ENCODE data around the gene OVOL3.
"Not testable (repeated sequence)": the region's sequence is repeated elsewhere in the genome, so short reads cannot be mapped to it uniquely, and the experiment has no call there.

Gene OVOL3

DNA sequence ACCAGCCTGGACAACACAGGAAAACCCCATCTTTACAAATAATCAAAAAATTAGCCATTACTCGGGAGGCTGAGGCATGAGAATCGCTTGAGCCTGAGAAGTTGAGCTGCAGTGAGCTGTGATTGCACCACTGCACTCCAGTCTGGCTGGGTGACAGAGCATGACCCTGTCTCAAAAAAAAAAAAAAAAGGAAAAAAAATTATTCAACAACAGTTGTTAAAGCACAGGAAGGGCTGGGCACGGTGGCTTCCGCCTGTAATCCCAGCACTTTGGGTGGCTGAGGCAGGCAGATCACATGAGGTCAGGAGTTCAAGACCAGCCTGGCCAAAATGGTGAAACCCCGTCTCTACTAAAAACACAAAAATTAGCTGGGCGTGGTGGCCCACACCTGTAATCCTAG, 20.3 kb downstream of the OVOL3 start:
- not testable (repeated sequence) for H3K9me3 ChIP-seq (ENCODE audit: control insufficient read depth in 2 of 2, low read length in 2 of 2); H3K9ac ChIP-seq (ENCODE audit: low read length in 2 of 2); H3K27me3 ChIP-seq (ENCODE audit: control insufficient read depth in 1 of 2, insufficient read depth in 2 of 2, low read length in 2 of 2); H3K36me3 ChIP-seq (ENCODE audit: control insufficient read depth in 2 of 2, insufficient read depth in 2 of 2, low read length in 2 of 2); H3K4me3 ChIP-seq (ENCODE audit: low read length in 2 of 2); H3K27ac ChIP-seq (ENCODE audit: low read length)
- peaks cover 19% of the 10 kb centered on the region for H3K4me1 ChIP-seq (ENCODE audit: control insufficient read depth, insufficient read depth, low read length)

DNA sequence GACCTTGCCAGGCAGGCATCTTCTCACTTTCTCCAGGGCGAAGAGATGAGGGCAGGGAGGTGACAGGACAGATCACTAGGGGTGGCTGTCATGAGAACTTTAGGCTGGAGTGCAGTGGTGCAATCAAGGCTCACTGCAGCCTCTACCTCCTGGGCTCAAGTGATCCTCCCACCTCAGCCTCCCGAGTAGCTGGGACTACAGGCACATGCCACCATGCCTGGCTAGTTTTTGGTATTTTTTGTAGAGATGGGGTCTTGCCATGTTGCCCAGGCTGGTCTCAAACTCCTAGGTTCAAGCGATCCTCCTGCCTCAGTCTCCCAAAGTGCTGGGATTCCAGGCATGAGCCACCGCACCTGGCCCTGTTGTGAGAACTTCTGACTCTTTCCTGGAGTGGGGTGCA, 23.9 kb downstream of the OVOL3 start:
- H3K27ac ChIP-seq (ENCODE audit: low read length); H3K27me3 ChIP-seq (ENCODE audit: control insufficient read depth in 1 of 2, insufficient read depth in 2 of 2, low read length in 2 of 2); H3K4me3 ChIP-seq (ENCODE audit: low read length in 2 of 2); H3K9me3 ChIP-seq (ENCODE audit: control insufficient read depth in 2 of 2, low read length in 2 of 2); H3K9ac ChIP-seq (ENCODE audit: low read length in 2 of 2); H3K36me3 ChIP-seq (ENCODE audit: control insufficient read depth in 2 of 2, insufficient read depth in 2 of 2, low read length in 2 of 2): not testable (repeated sequence)
- H3K4me1 ChIP-seq (ENCODE audit: control insufficient read depth, insufficient read depth, low read length) = peaks cover 15% of the 10 kb centered on the region

- H3K9ac ChIP-seq (ENCODE audit: low read length in 2 of 2) = no peak overlapping the region
- peak overlapping the region; percentile 41 for H3K27ac ChIP-seq (ENCODE audit: low read length)
Observed at GRCh38 chr19:36136964-36137686, 26.2 kb downstream of the OVOL3 start.

DNA sequence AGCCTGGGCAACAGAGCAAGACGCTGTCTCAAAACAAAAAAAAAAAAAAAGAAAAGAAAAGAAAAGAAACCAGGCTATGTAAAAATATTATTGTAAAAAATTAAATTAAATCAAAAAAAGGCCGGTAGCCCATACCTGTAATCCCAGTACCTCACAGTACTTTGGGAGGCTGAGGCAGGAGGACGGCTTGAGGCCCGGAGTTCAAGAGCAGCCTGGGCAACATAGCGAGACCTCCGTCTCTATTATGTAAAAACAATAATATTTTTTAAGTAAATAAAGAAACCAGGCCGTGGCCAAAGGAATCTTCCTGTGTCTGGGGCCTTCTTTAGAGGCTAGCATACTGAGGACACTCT, 28.2 kb downstream of the OVOL3 start:
- no peaks in the 10 kb centered on the region for H3K9me3 ChIP-seq (ENCODE audit: control insufficient read depth in 2 of 2, low read length in 2 of 2)
- H3K4me1 ChIP-seq (ENCODE audit: control insufficient read depth, insufficient read depth, low read length) = peaks cover 22% of the 10 kb centered on the region
- H3K27me3 ChIP-seq (ENCODE audit: control insufficient read depth in 1 of 2, insufficient read depth in 2 of 2, low read length in 2 of 2) = no peaks in the 10 kb centered on the region
- peak overlapping the region; percentile 96 to 98 for H3K4me3 ChIP-seq (ENCODE audit: low read length in 2 of 2)
- peak overlapping the region; percentile 95 to 100 for H3K9ac ChIP-seq (ENCODE audit: low read length in 2 of 2)
- peak overlapping the region; percentile 99 for H3K27ac ChIP-seq (ENCODE audit: low read length)
- H3K36me3 ChIP-seq (ENCODE audit: control insufficient read depth in 2 of 2, insufficient read depth in 2 of 2, low read length in 2 of 2) = peaks cover 7 to 8% of the 10 kb centered on the region in 2 donors

More at GRCh38 chr19:36136964-36137686, 26.2 kb downstream of the OVOL3 start:
- Histone ChIP-seq H3K4me1 (ENCODE audit: control insufficient read depth, insufficient read depth, low read length) (peaks cover 22% of the 10 kb centered on the region), H3K27me3 (ENCODE audit: control insufficient read depth in 1 of 2, insufficient read depth in 2 of 2, low read length in 2 of 2) (no peaks in the 10 kb centered on the region), H3K36me3 (ENCODE audit: control insufficient read depth in 2 of 2, insufficient read depth in 2 of 2, low read length in 2 of 2) (no peaks in the 10 kb centered on the region), H3K4me3 (ENCODE audit: low read length in 2 of 2) (peak overlapping the region in 1 of 2 donors; percentile 22), H3K9me3 (ENCODE audit: control insufficient read depth in 2 of 2, low read length in 2 of 2) (no peaks in the 10 kb centered on the region)

- Histone ChIP-seq H3K27me3 (ENCODE audit: control insufficient read depth in 1 of 2, insufficient read depth in 2 of 2, low read length in 2 of 2) (no peaks in the 10 kb centered on the region), H3K9me3 (ENCODE audit: control insufficient read depth in 2 of 2, low read length in 2 of 2) (no peaks in the 10 kb centered on the region), H3K4me1 (ENCODE audit: control insufficient read depth, insufficient read depth, low read length) (peaks cover 22% of the 10 kb centered on the region), H3K27ac (ENCODE audit: low read length) (peak within 1 kb of the TSS; percentile 99), H3K9ac (ENCODE audit: low read length in 2 of 2) (peak within 1 kb of the TSS; percentile 99 to 100), H3K36me3 (ENCODE audit: control insufficient read depth in 2 of 2, insufficient read depth in 2 of 2, low read length in 2 of 2) (peaks cover 9 to 12% of the 10 kb centered on the region in 2 donors), H3K4me3 (ENCODE audit: low read length in 2 of 2) (peak within 1 kb of the TSS; percentile 96 to 98)
Observed at GRCh38 chr19:36139473-36140303, 28.7 kb downstream of the OVOL3 start, which contains the start of gene CAPNS1. CAPNS1 (plus strand) TSS chr19:36140066; CDS start chr19:36141012, 946 bp downstream.

- peak overlapping the region; percentile 99 to 100 for H3K9ac ChIP-seq (ENCODE audit: low read length in 2 of 2)
- no peaks in the 10 kb centered on the region for H3K27me3 ChIP-seq (ENCODE audit: control insufficient read depth in 1 of 2, insufficient read depth in 2 of 2, low read length in 2 of 2)
- H3K9me3 ChIP-seq (ENCODE audit: control insufficient read depth in 2 of 2, low read length in 2 of 2) = no peaks in the 10 kb centered on the region
- peaks cover 12 to 14% of the 10 kb centered on the region in 2 donors for H3K36me3 ChIP-seq (ENCODE audit: control insufficient read depth in 2 of 2, insufficient read depth in 2 of 2, low read length in 2 of 2)
- H3K4me1 ChIP-seq (ENCODE audit: control insufficient read depth, insufficient read depth, low read length) = peaks cover 22% of the 10 kb centered on the region
- peak overlapping the region; percentile 96 to 98 for H3K4me3 ChIP-seq (ENCODE audit: low read length in 2 of 2)
- H3K27ac ChIP-seq (ENCODE audit: low read length) = peak overlapping the region; percentile 99
Observed at GRCh38 chr19:36140304-36141038, 29.5 kb downstream of the OVOL3 start.

DNA sequence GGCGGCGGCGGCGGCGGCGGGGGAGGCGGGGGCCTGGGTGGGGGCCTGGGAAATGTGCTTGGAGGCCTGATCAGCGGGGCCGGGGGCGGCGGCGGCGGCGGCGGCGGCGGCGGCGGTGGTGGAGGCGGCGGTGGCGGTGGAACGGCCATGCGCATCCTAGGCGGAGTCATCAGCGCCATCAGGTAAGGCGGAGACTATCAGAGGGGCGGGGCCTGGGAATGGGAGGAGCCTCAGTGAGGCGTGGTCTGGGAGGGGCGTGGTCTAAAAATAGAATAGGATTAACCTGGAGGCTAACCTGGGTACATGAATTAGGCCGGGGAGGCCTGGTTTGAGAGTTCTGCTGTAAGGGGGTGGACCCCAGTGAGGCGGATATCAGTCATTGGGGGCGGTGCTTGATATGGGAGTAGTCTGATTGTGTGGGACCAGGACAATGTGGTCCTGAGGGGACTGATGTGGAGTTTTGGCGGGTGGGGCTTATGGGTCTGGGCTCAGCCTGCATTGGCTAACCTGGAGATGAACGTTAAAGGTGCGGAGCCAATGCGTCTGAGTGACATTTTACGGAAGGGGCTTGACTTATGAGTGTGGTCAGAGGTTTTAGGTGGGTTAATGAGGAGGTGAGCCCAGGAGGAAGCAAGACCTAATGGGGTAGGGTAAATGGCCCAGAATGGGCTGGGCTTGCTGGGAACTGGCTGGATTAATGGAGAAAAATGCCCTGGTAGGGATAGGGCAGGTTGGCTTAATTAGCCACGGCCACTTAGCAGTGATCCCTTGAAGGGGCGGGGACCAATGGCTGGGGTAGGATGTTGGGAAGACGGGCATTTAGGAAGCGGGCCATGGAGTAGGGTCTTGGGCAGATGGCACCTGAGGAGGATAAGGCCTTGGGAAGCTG, 30.3 kb downstream of the OVOL3 start:
- no peaks in the 10 kb centered on the region for H3K9me3 ChIP-seq (ENCODE audit: control insufficient read depth in 2 of 2, low read length in 2 of 2)
- H3K9ac ChIP-seq (ENCODE audit: low read length in 2 of 2) = peak overlapping the region; percentile 5 to 100
- peaks cover 21 to 22% of the 10 kb centered on the region in 2 donors for H3K36me3 ChIP-seq (ENCODE audit: control insufficient read depth in 2 of 2, insufficient read depth in 2 of 2, low read length in 2 of 2)
- peaks cover 20% of the 10 kb centered on the region for H3K4me1 ChIP-seq (ENCODE audit: control insufficient read depth, insufficient read depth, low read length)
- peak overlapping the region; percentile 47 to 98 for H3K4me3 ChIP-seq (ENCODE audit: low read length in 2 of 2)
- peak overlapping the region; percentile 99 for H3K27ac ChIP-seq (ENCODE audit: low read length)
- no peaks in the 10 kb centered on the region for H3K27me3 ChIP-seq (ENCODE audit: control insufficient read depth in 1 of 2, insufficient read depth in 2 of 2, low read length in 2 of 2)

DNA sequence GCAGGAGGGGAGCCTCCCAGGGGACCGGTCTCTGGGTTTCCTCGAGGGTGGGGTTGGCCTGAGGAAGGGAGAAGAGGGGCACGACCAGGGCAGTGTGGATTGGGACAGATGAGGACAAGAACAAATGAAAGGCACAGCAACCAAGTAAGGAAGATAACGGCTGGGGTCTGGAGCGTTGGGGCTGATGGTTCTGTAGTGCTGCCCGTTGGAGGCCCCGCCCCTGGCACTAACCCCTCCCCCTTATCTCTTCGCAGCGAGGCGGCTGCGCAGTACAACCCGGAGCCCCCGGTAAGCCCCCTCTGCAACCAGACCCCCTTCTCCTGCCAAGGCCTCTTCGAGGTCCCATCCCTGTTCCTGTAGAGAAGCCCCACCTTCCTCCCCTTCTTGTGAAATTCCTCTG, 31.1 kb downstream of the OVOL3 start:
- Histone ChIP-seq H3K9me3 (ENCODE audit: control insufficient read depth in 2 of 2, low read length in 2 of 2) (no peaks in the 10 kb centered on the region), H3K9ac (ENCODE audit: low read length in 2 of 2) (no peak overlapping the region), H3K4me1 (ENCODE audit: control insufficient read depth, insufficient read depth, low read length) (peaks cover 14% of the 10 kb centered on the region), H3K27me3 (ENCODE audit: control insufficient read depth in 1 of 2, insufficient read depth in 2 of 2, low read length in 2 of 2) (no peaks in the 10 kb centered on the region), H3K36me3 (ENCODE audit: control insufficient read depth in 2 of 2, insufficient read depth in 2 of 2, low read length in 2 of 2) (peaks cover 28 to 29% of the 10 kb centered on the region in 2 donors), H3K4me3 (ENCODE audit: low read length in 2 of 2) (no peak overlapping the region), H3K27ac (ENCODE audit: low read length) (peak overlapping the region; percentile 31)

DNA sequence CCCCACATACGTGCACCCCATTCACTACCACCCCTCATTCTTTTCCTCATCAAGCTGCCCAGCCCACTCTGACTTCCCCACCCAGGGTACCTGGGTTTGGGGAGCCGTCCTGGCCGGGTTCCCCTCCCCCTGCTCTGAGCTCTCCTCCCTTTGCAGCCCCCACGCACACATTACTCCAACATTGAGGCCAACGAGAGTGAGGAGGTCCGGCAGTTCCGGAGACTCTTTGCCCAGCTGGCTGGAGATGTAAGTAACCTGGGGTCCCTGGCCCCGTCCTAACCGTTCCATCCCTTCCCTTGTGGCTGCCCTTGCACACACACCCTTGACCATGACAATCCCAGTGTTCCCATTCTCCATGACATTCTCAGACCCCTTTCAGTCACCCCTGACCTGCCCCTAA, 31.6 kb downstream of the OVOL3 start:
- H3K4me1 ChIP-seq (ENCODE audit: control insufficient read depth, insufficient read depth, low read length) = peaks cover 13% of the 10 kb centered on the region
- no peaks in the 10 kb centered on the region for H3K9me3 ChIP-seq (ENCODE audit: control insufficient read depth in 2 of 2, low read length in 2 of 2)
- H3K9ac ChIP-seq (ENCODE audit: low read length in 2 of 2) = no peak overlapping the region
- peaks cover 30 to 32% of the 10 kb centered on the region in 2 donors for H3K36me3 ChIP-seq (ENCODE audit: control insufficient read depth in 2 of 2, insufficient read depth in 2 of 2, low read length in 2 of 2)
- H3K27ac ChIP-seq (ENCODE audit: low read length) = no peak overlapping the region
- no peak overlapping the region for H3K4me3 ChIP-seq (ENCODE audit: low read length in 2 of 2)
- no peaks in the 10 kb centered on the region for H3K27me3 ChIP-seq (ENCODE audit: control insufficient read depth in 1 of 2, insufficient read depth in 2 of 2, low read length in 2 of 2)

DNA sequence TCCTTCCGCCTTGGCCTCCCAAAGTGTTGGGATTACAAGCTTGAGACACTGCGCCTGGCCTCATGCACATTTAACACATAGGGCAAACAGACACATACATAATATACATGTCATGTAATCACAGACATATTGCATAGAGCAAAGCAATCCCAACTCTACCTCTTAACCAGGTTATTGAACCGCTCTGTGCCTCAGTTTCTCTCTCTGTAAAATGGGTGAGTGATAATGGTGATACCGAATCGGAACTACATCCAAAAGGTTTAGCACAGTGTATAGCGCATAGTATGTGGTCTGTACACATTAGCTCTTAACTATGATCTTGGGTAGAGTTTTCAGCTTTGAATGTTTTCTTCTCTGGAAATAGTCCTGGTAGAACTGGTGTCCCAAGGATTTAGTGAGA, 33.7 kb downstream of the OVOL3 start:
- peaks cover 38 to 45% of the 10 kb centered on the region in 2 donors for H3K36me3 ChIP-seq (ENCODE audit: control insufficient read depth in 2 of 2, insufficient read depth in 2 of 2, low read length in 2 of 2)
- H3K27ac ChIP-seq (ENCODE audit: low read length) = no peak overlapping the region
- H3K4me3 ChIP-seq (ENCODE audit: low read length in 2 of 2) = no peak overlapping the region
- no peaks in the 10 kb centered on the region for H3K9me3 ChIP-seq (ENCODE audit: control insufficient read depth in 2 of 2, low read length in 2 of 2)
- H3K4me1 ChIP-seq (ENCODE audit: control insufficient read depth, insufficient read depth, low read length) = peaks cover 8% of the 10 kb centered on the region
- no peak overlapping the region for H3K9ac ChIP-seq (ENCODE audit: low read length in 2 of 2)
- H3K27me3 ChIP-seq (ENCODE audit: control insufficient read depth in 1 of 2, insufficient read depth in 2 of 2, low read length in 2 of 2) = no peaks in the 10 kb centered on the region
